ENCODE results near the gene CDYL2. TPM values are rescaled to one million over a fixed set of nuclear protein-coding genes. Genes with fewer than 3 reads are reported as not detected.

CDYL2 gene
- total RNA-seq, 2 experiments from 2014 or later, result 60.8 to 63.2 TPM

DNA sequence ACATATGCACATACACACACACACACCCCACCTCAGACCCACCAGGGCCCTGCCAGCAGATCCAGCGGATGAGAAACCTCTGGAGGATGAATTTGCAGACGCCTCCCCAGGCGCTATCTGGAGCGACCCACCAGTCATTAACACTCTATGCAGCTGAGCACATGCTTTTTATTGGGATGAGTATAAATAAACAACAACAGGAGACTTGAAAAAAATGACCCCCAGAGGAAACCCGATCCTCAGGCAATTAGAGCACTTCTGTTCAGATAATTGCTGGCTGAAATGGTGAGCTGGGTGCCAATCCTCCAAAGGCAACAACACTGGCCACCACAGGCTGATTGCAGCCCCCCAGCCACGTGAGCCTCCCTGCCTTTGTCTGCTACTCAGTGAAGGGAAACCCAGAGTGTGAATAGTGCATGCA, 230.7 kb downstream of the CDYL2 start:
- Mint-ChIP-seq H3K36me3 (peaks cover 23% of the 10 kb centered on the region), H3K4me1 (peaks cover 54% of the 10 kb centered on the region), H3K4me3 (no peak overlapping the region), H3K27me3 (no peaks in the 10 kb centered on the region), H3K27ac (no peak overlapping the region), H3K9me3 (ENCODE audit: low read depth) (peaks cover 3% of the 10 kb centered on the region)
- CTCF ChIA-PET, result interaction anchor here (1.6 to 1.9 kb wide), 2 partner anchors 15 to 47 kb away, joined by 4 to 6 read pairs; no protein-coding TSS in a partner anchor
- ATAC-seq, result no peak
- DNase-seq, result no peak

DNA sequence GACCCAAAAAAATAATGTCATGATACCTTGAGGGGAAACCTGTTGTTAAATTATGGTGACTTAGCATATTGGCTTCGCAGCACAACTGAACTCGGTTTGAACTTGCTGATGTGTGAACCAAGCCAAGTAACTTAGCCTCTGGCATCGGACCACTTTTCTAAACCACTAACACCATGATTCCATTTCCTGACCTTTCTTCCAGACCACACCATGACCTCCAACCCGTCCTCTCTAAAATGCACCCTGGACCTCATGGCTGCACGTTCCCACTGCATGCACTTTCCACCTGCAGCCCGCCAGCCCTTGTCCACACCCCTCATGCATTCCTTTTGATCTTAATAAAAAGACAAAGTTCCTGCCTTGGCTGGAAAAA, 234.3 kb downstream of the CDYL2 start:
- CTCF ChIA-PET, result interaction anchor here (1.0 to 1.8 kb wide), 3 partner anchors 10 to 45 kb away, joined by 3 to 9 read pairs (median 4); no protein-coding TSS in a partner anchor
- Mint-ChIP-seq H3K27me3 (no peaks in the 10 kb centered on the region), H3K4me1 (peaks cover 67% of the 10 kb centered on the region), H3K9me3 (ENCODE audit: low read depth) (peaks cover 13% of the 10 kb centered on the region), H3K4me3 (peak overlapping the region; percentile 27), H3K36me3 (peaks cover 40% of the 10 kb centered on the region), H3K27ac (peak overlapping the region; percentile 98)
- DNase-seq (peak; percentile 72), ATAC-seq (peak; percentile 48)

DNA sequence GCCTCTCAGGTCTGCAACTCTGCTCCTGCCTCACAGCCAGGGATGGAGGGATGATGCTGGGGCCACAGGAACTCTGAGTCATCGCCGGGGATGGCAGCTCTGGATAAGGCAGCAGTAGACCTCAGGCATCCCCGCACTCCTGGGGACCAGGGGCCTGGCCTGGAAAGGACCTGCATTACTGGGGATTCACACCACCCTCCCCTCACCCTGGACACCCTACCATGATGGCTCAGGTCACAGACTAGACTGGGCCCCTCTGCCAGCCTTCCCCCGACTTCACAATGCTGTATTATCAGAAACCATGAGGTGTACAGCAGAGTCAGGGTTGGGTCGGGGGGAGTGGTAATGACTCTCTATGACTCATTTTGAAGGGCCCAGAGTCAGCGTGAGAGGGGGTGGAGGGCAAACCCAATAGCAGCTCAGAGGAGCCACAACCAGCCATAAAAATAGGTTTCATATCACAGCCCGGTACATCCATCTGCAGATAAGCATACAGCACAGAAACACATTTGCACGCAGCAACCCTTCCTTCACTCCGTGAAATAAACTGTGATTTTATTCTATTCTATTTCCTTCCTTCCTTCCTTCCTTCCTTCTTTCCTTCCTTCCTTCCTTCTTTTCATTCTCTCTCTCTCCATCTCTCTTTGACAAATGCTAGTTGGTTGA, 234.8 kb downstream of the CDYL2 start:
- Mint-ChIP-seq H3K4me1 (peaks cover 68% of the 10 kb centered on the region), H3K4me3 (peak overlapping the region; percentile 27)
- peak; percentile 93 for DNase-seq

DNA sequence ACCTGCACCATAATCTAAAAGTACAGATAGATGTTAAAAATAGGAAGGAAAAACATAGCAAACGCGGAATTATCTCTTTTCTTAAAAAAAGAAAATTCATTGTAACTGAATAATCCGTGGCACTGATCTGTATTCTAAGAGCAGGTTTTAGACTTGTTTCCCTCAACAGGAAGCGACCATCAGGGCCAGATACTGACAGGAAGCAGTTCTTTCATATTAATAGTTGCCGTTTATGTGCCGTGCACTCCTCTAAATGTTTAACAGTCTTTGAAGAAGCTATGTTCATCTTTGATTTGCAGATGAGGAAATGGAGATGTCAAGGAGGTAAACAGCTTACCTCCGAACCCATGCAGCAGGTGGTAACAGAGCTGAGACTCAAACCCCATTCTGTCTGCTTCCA, 240.0 kb downstream of the CDYL2 start:
- CTCF ChIA-PET, result interaction anchor here (0.9 to 2.7 kb wide), 5 partner anchors 10 to 38 kb away, joined by 3 to 13 read pairs (median 8); no protein-coding TSS in a partner anchor
- DNase-seq (no peak), ATAC-seq (no peak)
- H3K4me1 Mint-ChIP-seq, result peaks cover 51% of the 10 kb centered on the region
- H3K36me3 Mint-ChIP-seq, result peaks cover 30% of the 10 kb centered on the region
- H3K4me3 Mint-ChIP-seq, result no peak overlapping the region
- H3K27me3 Mint-ChIP-seq, result no peaks in the 10 kb centered on the region
- H3K9me3 Mint-ChIP-seq (ENCODE audit: low read depth), result peaks cover 10% of the 10 kb centered on the region
- H3K27ac Mint-ChIP-seq, result peak overlapping the region; percentile 80

More for the DNA sequence above, 234.8 kb downstream of the CDYL2 start:
- Mint-ChIP-seq H3K36me3 (peaks cover 43% of the 10 kb centered on the region), H3K9me3 (ENCODE audit: low read depth) (peaks cover 13% of the 10 kb centered on the region), H3K27me3 (no peaks in the 10 kb centered on the region), H3K27ac (peak overlapping the region; percentile 98)
- CTCF ChIA-PET, result interaction anchor here (1.0 to 1.8 kb wide), 4 partner anchors 11 to 44 kb away, joined by 3 to 9 read pairs (median 4); no protein-coding TSS in a partner anchor
- peak; percentile 95 for ATAC-seq

DNA sequence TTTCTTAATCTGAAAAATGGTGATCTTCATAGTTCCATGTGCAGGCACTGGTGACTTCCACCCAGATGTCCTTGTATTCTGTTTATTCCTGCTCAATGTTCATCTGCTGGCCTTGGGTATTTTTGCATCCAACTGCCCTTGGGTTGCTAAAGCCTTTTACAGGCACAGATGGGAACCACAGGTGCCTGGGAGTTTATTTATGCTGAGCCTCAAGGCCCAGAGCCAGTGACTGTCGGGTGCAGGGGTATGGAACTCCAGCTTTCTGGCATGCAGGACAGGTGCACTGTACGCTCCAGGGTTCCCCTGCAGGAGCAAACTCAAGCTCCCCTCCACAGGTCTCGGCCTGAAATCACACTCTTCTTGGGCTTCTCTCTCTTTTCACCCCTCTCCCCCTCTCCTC, 241.3 kb downstream of the CDYL2 start:
- ATAC-seq (no peak), DNase-seq (no peak)
- Mint-ChIP-seq H3K27ac (no peak overlapping the region), H3K27me3 (no peaks in the 10 kb centered on the region), H3K36me3 (peaks cover 24% of the 10 kb centered on the region), H3K4me3 (no peak overlapping the region), H3K9me3 (ENCODE audit: low read depth) (peaks cover 10% of the 10 kb centered on the region), H3K4me1 (peaks cover 42% of the 10 kb centered on the region)
- CTCF ChIA-PET, result interaction anchor here (0.7 to 2.7 kb wide), 3 partner anchors 9 to 17 kb away, joined by 3 to 10 read pairs (median 8); no protein-coding TSS in a partner anchor

DNA sequence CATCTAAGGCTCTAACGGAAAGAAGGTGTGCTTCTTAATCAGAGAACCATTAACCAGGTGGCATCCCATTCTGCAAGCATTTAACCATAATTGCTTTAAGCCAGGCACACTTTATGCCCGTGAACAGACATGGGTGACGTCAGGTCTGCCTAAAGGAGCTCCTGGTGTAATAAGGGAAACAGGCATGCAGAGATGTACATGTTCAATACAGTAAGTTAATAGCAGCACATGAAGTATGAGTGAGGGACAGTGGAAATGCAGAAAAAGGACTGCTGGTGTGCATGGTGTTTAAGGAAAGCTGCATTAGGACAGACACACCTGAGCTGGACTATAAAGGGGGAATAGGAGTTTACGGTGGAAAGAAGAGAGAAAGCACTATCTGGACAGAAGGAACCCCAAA, 245.0 kb downstream of the CDYL2 start:
- Mint-ChIP-seq H3K9me3 (ENCODE audit: low read depth) (no peaks in the 10 kb centered on the region), H3K27ac (no peak overlapping the region), H3K4me1 (peaks cover 24% of the 10 kb centered on the region), H3K27me3 (no peaks in the 10 kb centered on the region), H3K4me3 (no peak overlapping the region), H3K36me3 (peaks cover 2% of the 10 kb centered on the region)
- CTCF ChIA-PET, result interaction anchor here (1.9 kb wide), 1 partner anchor 21 kb away, joined by 6 read pairs; no protein-coding TSS in a partner anchor
- ATAC-seq (no peak), DNase-seq (no peak)

DNA sequence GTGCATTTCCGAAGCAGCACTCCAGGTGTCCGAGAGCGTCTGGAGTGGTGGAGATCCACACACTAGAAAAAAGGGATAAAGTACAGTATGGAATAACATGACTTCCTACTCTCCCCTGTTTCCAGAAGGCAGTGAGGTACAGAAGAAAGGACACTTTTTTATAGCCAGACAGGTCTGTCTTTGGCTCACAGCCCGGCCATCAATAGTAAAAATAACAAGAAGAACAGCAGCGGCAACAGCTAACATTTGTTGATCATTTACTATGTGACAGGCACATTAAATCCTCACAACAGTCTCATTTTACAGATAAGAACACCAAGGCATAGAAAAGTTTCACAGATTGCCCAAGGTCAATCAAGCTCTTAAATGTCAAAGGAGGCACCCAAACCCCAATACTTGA, 247.4 kb downstream of the CDYL2 start:
- Mint-ChIP-seq H3K4me3 (no peak overlapping the region), H3K36me3 (no peaks in the 10 kb centered on the region), H3K9me3 (ENCODE audit: low read depth) (no peaks in the 10 kb centered on the region), H3K27me3 (no peaks in the 10 kb centered on the region), H3K4me1 (peaks cover 27% of the 10 kb centered on the region), H3K27ac (no peak overlapping the region)
- DNase-seq, result no peak
- no peak for ATAC-seq
- CTCF ChIA-PET, result no interaction called here

DNA sequence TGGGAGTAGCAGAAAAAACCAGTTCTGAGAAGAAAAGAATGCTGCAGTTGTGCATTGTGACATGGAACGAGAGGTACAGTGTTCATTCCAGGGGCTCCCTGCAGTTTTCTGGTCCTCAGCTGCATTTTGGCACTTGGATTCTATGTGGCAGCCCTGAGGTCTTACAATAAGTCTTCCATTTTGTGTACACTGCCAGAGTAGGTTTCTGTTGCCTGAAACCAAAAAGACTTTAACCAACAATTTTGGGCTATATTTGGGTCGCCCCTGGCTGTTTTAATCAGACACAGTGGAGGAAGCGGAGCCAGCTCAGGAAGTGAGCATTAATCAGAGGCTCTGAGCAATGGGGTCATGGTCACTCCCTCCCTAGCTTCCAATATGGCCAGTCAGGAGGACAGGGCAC, 247.9 kb downstream of the CDYL2 start:
- Mint-ChIP-seq H3K36me3 (no peaks in the 10 kb centered on the region), H3K4me1 (peaks cover 27% of the 10 kb centered on the region), H3K27ac (no peak overlapping the region), H3K9me3 (ENCODE audit: low read depth) (no peaks in the 10 kb centered on the region), H3K27me3 (no peaks in the 10 kb centered on the region), H3K4me3 (no peak overlapping the region)
- DNase-seq (no peak), ATAC-seq (no peak)
- CTCF ChIA-PET, result no interaction called here

DNA sequence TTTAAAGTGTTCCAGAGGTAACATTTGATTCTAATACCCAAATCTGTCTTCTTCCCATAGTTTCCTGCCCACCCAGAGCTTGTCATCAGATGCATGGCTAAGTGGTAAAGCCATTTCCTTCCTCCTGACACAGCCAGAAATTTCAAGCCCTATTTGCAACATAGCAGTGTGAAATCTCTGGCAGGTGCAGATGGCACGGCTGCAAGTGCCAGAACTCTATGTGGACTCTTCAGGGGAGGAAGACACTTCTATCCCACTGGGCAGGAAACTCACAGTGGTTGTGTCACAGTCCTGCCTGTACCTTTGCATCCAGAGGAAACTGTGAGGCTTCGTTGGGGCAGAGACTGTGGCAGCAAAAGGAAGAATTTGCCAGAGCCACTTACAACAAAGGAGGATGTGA, 250.4 kb downstream of the CDYL2 start:
- Mint-ChIP-seq H3K36me3 (no peaks in the 10 kb centered on the region), H3K27ac (peak overlapping the region; percentile 50), H3K4me1 (peaks cover 25% of the 10 kb centered on the region), H3K4me3 (no peak overlapping the region), H3K9me3 (ENCODE audit: low read depth) (no peaks in the 10 kb centered on the region), H3K27me3 (no peaks in the 10 kb centered on the region)
- peak; percentile 61 for ATAC-seq
- no peak for DNase-seq
- CTCF ChIA-PET, result interaction anchor here (0.9 to 2.2 kb wide), 5 partner anchors 10 to 270 kb away, joined by 3 to 12 read pairs (median 4); no protein-coding TSS in a partner anchor

DNA sequence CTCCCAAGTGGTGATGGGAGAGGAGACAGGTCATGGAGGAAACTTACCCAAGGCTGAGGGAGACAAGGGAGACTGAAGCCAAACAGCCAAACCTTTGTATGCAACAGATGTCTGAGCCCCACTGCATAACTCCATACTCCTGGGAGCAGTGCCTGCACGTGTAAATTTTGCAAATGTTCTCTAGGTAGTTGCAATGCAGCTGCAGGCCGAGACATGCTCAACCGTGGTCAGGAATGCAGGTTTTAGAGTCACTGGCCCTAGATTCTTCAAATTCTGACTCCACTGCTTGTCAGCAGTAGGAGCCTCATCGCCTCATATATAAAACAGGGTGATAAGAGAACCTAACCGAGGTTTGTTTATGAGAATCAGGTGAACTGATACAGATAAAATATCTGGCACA, 252.1 kb downstream of the CDYL2 start:
- ATAC-seq (no peak), DNase-seq (no peak)
- Mint-ChIP-seq H3K27me3 (no peaks in the 10 kb centered on the region), H3K9me3 (ENCODE audit: low read depth) (no peaks in the 10 kb centered on the region), H3K36me3 (peaks cover 3% of the 10 kb centered on the region), H3K4me3 (no peak overlapping the region), H3K27ac (no peak overlapping the region), H3K4me1 (peaks cover 32% of the 10 kb centered on the region)
- CTCF ChIA-PET, result interaction anchor here (0.6 to 1.9 kb wide), 3 partner anchors 13 to 1338 kb away, joined by 3 to 6 read pairs (median 3); no protein-coding TSS in a partner anchor

Other genes starting within 250 kb of the CDYL2 start
- 100 to 1,000 TPM in 1 of 2 experiments, 10 to 100 TPM in 1; 93.3 to 136 TPM for gene CMC2, start 202.3 kb upstream of the CDYL2 start, total RNA-seq
- 10 to 100 TPM; 66.1 to 73.7 TPM for gene CENPN, start 202.6 kb upstream of the CDYL2 start, total RNA-seq
- gene ATMIN, start 231.2 kb upstream of the CDYL2 start, total RNA-seq, result 10 to 100 TPM; 20.9 to 27.5 TPM